MM.1S (cell line): Measurements from ENCODE around the gene SCFD2.

ENCODE experiments used
- DNase-seq: peaks from one replicate; pipeline ENCODE4 v3.0.0-alpha.2; 2015
- H2AFZ ChIP-seq: fragments of 300-600 bp; sonication (generic); 2 replicates; pipeline ENCODE4 v1.6.0; 2016; ENCODE audit warnings: antibody characterized with exemption, low read length
- H3F3A ChIP-seq: fragments of 300-600 bp; sonication (generic); 2 replicates; pipeline ENCODE4 v1.6.1; 2016; ENCODE audit warnings: mild to moderate bottlenecking, antibody characterized with exemption, low read length, moderate library complexity, mixed read lengths; ENCODE audit not compliant: insufficient read depth
- H3K27ac ChIP-seq: fragments of 300-600 bp; sonication (generic); 2 replicates; pipeline ENCODE4 v1.5.1; 2016; ENCODE audit warnings: mild to moderate bottlenecking, low read length
- H3K27me3 ChIP-seq: fragments of 300-600 bp; sonication (generic); replicated peaks from 2 replicates; pipeline ENCODE4 v1.6.0; 2016; ENCODE audit warnings: low read length; ENCODE audit not compliant: insufficient read depth
- H3K36me3 ChIP-seq: fragments of 300-600 bp; sonication (generic); replicated peaks from 2 replicates; pipeline ENCODE4 v1.6.1; 2016; ENCODE audit warnings: mild to moderate bottlenecking, low read length, mixed read lengths; ENCODE audit not compliant: insufficient read depth
- H3K4me1 ChIP-seq: fragments of 300-600 bp; sonication (generic); 2 replicates; pipeline ENCODE4 v1.6.1; 2016; ENCODE audit warnings: low read length, mixed read lengths
- H3K4me2 ChIP-seq: fragments of 300-600 bp; sonication (generic); 2 replicates; pipeline ENCODE4 v1.6.0; 2016; ENCODE audit warnings: low read depth, low read length
- H3K4me3 ChIP-seq: fragments of 300-600 bp; sonication (generic); 2 replicates; pipeline ENCODE4 v1.5.1; 2016; ENCODE audit warnings: low read length, mixed read lengths
- H3K79me2 ChIP-seq: fragments of 300-600 bp; sonication (generic); 2 replicates; pipeline ENCODE4 v1.6.1; 2016; ENCODE audit warnings: mixed run types, low read length, mixed read lengths
- H3K9ac ChIP-seq: fragments of 300-600 bp; sonication (generic); 2 replicates; pipeline ENCODE4 v1.6.1; 2016; ENCODE audit warnings: low read length, mixed read lengths
- H3K9me2 ChIP-seq: fragments of 300-600 bp; sonication (generic); replicated peaks from 2 replicates; pipeline ENCODE4 v1.6.1; 2016; ENCODE audit warnings: mild to moderate bottlenecking, low read length, mixed read lengths; ENCODE audit not compliant: insufficient read depth
- H3K9me3 ChIP-seq: fragments of 300-600 bp; sonication (generic); replicated peaks from 2 replicates; pipeline ENCODE4 v1.6.1; 2016; ENCODE audit warnings: mild to moderate bottlenecking, low read length, mixed read lengths; ENCODE audit not compliant: insufficient read depth
- H4K20me1 ChIP-seq: fragments of 300-600 bp; sonication (generic); 2 replicates; pipeline ENCODE4 v1.6.1; 2016; ENCODE audit warnings: mild to moderate bottlenecking, low read length, moderate library complexity, mixed read lengths; ENCODE audit not compliant: insufficient read depth
- CTCF ChIP-seq: fragments of 300-600 bp; sonication (generic); IDR thresholded peaks from 2 replicates; pipeline ENCODE4 v1.5.1; 2016; ENCODE audit warnings: antibody characterized with exemption, low read length, mixed read lengths
- EZH2 ChIP-seq: fragments of 300-600 bp; sonication (generic); optimal IDR thresholded peaks from 2 replicates; pipeline ENCODE3; 2017; ENCODE audit warnings: low read depth, mild to moderate bottlenecking, antibody characterized with exemption, low read length, mixed read lengths
- EZH2phosphoT487 ChIP-seq: fragments of 300-600 bp; sonication (generic); IDR thresholded peaks from 2 replicates; pipeline ENCODE4 v1.6.1; 2018; ENCODE audit warnings: antibody characterized with exemption, low read length

Gene SCFD2

GRCh38 chr4:53067125-53067802 lies 298.6 kb downstream of the SCFD2 start:
- Histone ChIP-seq H3K9me2 (no peaks in the 10 kb centered on the region), H3K79me2 (no peaks in the 10 kb centered on the region), H2AFZ (no peak overlapping the region), H3K9ac (no peak overlapping the region), H3K27ac (no peak overlapping the region), H3K4me3 (no peak overlapping the region), H3K4me2 (no peak overlapping the region), H3K27me3 (no peaks in the 10 kb centered on the region), H4K20me1 (no peaks in the 10 kb centered on the region), H3K4me1 (no peaks in the 10 kb centered on the region), H3K36me3 (no peaks in the 10 kb centered on the region), H3K9me3 (no peaks in the 10 kb centered on the region), H3F3A (no peaks in the 10 kb centered on the region)
- no peak for TF ChIP-seq EZH2
- no peak for TF ChIP-seq CTCF
- TF ChIP-seq EZH2phosphoT487, result no peak
- no peak for DNase-seq

- Histone ChIP-seq H3K4me1 (no peaks in the 10 kb centered on the region), H3K4me2 (no peak overlapping the region)
Measured at GRCh38 chr4:53066155-53066554, 299.7 kb downstream of the SCFD2 start.

GRCh38 chr4:53064609-53065008 lies 301.3 kb downstream of the SCFD2 start:
- no peak for TF ChIP-seq EZH2
- no peak for TF ChIP-seq EZH2phosphoT487
- TF ChIP-seq CTCF, result no peak
- Histone ChIP-seq H3K9me3 (no peaks in the 10 kb centered on the region), H3K4me2 (no peak overlapping the region), H3K4me3 (no peak overlapping the region), H3K27ac (no peak overlapping the region), H4K20me1 (no peaks in the 10 kb centered on the region), H3K4me1 (0 out of 2 replicates have a peak, but pooled peaks cover 6% of the 10 kb centered on the region), H3F3A (no peaks in the 10 kb centered on the region), H3K9ac (no peak overlapping the region), H3K36me3 (no peaks in the 10 kb centered on the region), H3K9me2 (no peaks in the 10 kb centered on the region), H2AFZ (no peak overlapping the region), H3K27me3 (no peaks in the 10 kb centered on the region), H3K79me2 (no peaks in the 10 kb centered on the region)
- no peak for DNase-seq

More at GRCh38 chr4:53066155-53066554, 299.7 kb downstream of the SCFD2 start:
- Histone ChIP-seq H3K9ac (no peak overlapping the region), H3K27me3 (no peaks in the 10 kb centered on the region), H3K9me2 (no peaks in the 10 kb centered on the region), H3K4me3 (no peak overlapping the region), H2AFZ (no peak overlapping the region), H3K79me2 (no peaks in the 10 kb centered on the region), H3K36me3 (no peaks in the 10 kb centered on the region), H3F3A (no peaks in the 10 kb centered on the region), H3K9me3 (no peaks in the 10 kb centered on the region), H4K20me1 (no peaks in the 10 kb centered on the region), H3K27ac (no peak overlapping the region)
- no peak for TF ChIP-seq EZH2
- TF ChIP-seq CTCF, result no peak
- no peak for TF ChIP-seq EZH2phosphoT487
- no peak for DNase-seq
